ENCODE data around the gene KRT6C. TPM values are rescaled to one million over a fixed set of nuclear protein-coding genes. Genes with fewer than 3 reads are reported as not detected.

Gene KRT6C
- total and polyA plus RNA-seq, 11 donors: not detected

DNA sequence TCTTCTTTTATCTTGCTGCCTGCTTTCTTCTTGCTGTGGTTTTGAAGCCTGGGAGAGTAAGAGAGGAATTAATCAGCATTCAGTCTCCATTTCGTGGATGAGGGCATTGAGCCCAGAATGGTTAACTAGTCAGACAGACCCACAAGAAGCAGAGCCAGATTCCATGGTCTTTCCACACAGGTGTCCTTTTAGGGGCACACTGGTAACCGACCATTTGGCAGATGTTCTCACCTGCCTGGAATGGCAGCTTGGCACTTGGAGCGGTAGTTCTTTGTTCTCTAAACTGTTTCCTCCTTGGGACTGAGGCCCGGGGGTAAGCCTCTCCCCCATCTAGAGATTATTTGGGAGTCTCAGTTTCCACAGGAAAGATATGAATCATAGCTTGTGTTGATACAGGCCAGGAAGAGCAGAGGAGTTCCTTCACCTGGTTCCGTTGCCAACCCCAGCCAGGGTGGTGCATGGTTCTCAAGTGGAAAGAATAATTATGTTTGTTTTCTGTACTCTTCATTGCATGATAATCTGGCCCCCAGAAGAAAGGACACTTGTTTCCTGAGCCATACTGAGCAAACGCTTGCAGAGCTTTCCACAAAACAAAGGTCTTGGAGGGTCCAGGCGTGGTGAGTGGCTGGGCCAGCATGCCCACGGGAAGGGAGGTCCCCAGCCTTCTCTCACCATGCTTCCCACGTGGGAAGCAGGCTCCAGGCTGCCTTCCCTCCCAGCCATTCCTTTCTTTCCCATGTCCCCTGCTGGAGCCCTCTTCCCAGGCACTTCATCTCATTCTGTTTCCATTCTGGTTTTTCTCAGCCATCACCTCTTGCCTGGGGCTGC lies 37.4 kb downstream of the KRT6C start:
- peaks cover 0 to 27% (median 0%) of the 10 kb centered on the region in 9 donors for H3K27me3 ChIP-seq
- no peaks in the 10 kb centered on the region for H3K9me3 ChIP-seq
- no peaks in the 10 kb centered on the region for H3K36me3 ChIP-seq
- WGBS, 4 donors: 46 to 62% (median 56%) methylated on average over 9 of the region's 9 CpGs
- intact Hi-C loops (cut with DNase I): no loop called here
- DNase-seq (no peak), ATAC-seq (peak in 3 of 4 donors; percentile 56 to 70 (median 57))
- no peak overlapping the region for H3K27ac ChIP-seq
- no peak overlapping the region for H3K4me3 ChIP-seq
- no peak for TF ChIP-seq POLR2A (IDR thresholded peaks at IDR 0.05)
- TF ChIP-seq, protein P1, sequence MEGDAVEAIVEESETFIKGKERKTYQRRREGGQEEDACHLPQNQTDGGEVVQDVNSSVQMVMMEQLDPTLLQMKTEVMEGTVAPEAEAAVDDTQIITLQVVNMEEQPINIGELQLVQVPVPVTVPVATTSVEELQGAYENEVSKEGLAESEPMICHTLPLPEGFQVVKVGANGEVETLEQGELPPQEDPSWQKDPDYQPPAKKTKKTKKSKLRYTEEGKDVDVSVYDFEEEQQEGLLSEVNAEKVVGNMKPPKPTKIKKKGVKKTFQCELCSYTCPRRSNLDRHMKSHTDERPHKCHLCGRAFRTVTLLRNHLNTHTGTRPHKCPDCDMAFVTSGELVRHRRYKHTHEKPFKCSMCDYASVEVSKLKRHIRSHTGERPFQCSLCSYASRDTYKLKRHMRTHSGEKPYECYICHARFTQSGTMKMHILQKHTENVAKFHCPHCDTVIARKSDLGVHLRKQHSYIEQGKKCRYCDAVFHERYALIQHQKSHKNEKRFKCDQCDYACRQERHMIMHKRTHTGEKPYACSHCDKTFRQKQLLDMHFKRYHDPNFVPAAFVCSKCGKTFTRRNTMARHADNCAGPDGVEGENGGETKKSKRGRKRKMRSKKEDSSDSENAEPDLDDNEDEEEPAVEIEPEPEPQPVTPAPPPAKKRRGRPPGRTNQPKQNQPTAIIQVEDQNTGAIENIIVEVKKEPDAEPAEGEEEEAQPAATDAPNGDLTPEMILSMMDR (IDR thresholded peaks at IDR 0.05): no peak
- H3K4me1 ChIP-seq: no peaks in the 10 kb centered on the region

DNA sequence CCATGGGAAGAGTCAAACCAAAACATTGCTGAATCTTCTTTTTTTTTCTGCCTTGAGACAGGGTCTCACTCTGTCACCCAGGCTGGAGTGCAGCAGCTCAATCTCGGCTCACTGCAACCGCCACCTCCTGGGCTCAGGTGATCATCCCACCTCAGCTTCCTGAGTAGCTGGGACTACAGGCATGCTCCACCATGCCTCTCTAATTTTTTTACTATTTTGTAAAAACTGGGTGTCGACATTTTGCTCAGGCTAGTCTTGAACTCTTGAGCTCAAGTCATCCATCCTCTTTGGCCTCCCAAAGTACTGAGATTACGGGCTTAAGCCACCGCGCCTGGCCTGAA lies 38.0 kb downstream of the KRT6C start:
- DNase-seq: no peak
- Histone ChIP-seq H3K27ac (no peak overlapping the region), H3K36me3 (no peaks in the 10 kb centered on the region), H3K9me3 (no peaks in the 10 kb centered on the region), H3K4me3 (no peak overlapping the region), H3K27me3 (peaks cover 0 to 28% (median 0%) of the 10 kb centered on the region in 9 donors), H3K4me1 (no peaks in the 10 kb centered on the region)
- ATAC-seq: no peak
- TF ChIP-seq POLR2A (IDR thresholded peaks at IDR 0.05): no peak
- TF ChIP-seq, protein P1 (IDR thresholded peaks at IDR 0.05): no peak
- intact Hi-C loops (cut with DNase I): no loop called here
- WGBS, 4 donors: 87 to 95% (median 90%) methylated on average over 6 of the region's 6 CpGs

DNA sequence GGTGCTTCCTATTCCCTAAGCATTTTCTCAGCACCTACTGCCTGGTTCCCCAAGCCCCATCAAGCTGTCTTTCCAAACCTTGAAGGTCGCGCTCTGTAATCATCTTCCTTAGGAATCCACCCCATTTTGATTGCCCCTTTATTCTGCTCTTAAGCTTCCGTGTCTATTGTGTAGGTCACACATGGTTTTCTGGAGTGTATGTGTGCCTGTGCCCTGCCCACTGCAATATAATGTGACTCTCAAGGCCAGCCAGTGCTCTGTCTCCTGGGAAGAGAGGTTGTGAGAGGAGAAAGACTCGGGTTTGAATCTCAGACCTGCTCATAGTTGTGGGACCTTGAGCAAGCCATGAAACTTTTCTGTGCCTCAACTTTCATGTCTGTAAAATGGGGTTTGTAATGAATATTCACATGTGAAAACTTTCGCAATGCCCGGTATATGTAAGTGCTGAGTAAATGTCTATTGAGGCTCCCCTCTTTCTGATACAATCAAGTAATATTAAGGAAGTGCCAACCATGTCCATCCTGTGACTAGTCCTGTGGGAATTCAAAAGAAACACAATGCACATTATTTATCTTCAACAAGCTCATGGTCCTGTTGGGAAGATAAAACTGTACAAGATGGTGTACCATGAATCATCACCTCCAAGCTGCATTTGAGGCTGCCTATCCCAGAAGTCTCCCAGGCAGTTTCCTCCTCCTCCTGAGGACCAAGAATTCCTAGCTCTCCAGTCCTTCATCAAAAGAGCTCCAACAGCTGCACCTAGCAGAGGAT lies 38.7 kb downstream of the KRT6C start:
- Histone ChIP-seq H3K4me3 (no peak overlapping the region), H3K27me3 (peaks cover 0 to 30% (median 0%) of the 10 kb centered on the region in 9 donors), H3K36me3 (no peaks in the 10 kb centered on the region), H3K4me1 (no peaks in the 10 kb centered on the region), H3K27ac (no peak overlapping the region), H3K9me3 (no peaks in the 10 kb centered on the region)
- WGBS, 4 donors: 93 to 95% (median 93%) methylated on average over 6 of the region's 6 CpGs
- DNase-seq (no peak), ATAC-seq (no peak)
- intact Hi-C loops (cut with DNase I): no loop called here
- TF ChIP-seq, protein P1 (IDR thresholded peaks at IDR 0.05): no peak
- no peak for TF ChIP-seq POLR2A (IDR thresholded peaks at IDR 0.05)

DNA sequence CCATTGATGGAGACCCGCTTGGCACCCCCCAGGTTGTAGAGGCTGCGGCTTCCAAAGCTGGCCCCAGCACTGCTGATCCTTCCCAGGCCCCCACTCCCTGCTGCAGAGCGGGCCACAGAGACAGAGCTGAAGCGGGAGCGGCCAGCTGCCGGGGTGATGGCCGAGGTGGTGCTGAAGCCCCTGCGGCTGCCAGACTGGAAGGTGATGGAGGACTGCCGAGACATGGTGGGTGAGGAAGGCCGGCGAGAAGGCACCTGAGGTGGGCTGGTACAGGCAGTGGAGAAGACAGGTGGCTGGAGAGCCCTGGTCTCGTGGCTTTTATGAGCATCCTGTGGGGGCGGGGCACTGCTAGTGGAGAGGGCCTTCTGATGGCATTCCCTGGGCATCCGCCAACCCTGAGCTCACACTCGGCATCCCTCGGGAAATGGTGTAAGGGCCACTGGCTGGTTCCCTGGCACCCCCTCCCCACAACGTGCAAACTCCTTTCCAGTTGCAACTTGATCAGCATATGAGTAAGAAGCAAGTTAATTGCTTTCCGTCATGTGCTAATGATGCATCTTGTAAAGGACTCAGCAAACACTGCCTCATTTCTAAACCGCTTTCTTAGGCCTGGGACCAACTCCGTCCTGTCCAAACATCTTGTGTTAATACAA lies 39.4 kb downstream of the KRT6C start, which contains the start of gene KRT75:
TSS of gene KRT75 (minus strand) at position 291 of the 653 bp plus-strand sequence. CDS start at position 224, 67 bp downstream.
- H3K4me1 ChIP-seq: no peaks in the 10 kb centered on the region
- peaks cover 0 to 37% (median 0%) of the 10 kb centered on the region in 9 donors for H3K27me3 ChIP-seq
- no peak within 1 kb of the TSS for H3K27ac ChIP-seq
- no peak within 1 kb of the TSS for H3K4me3 ChIP-seq
- intact Hi-C loops (cut with DNase I): no loop called here
- no peaks in the 10 kb centered on the region for H3K9me3 ChIP-seq
- WGBS, 4 donors: 82 to 86% (median 84%) methylated on average over 14 to 20 of the region's 20 CpGs
- DNase-seq (no peak), ATAC-seq (no peak)
- H3K36me3 ChIP-seq: no peaks in the 10 kb centered on the region
- no peak for TF ChIP-seq POLR2A (IDR thresholded peaks at IDR 0.05)
- TF ChIP-seq, protein P1 (IDR thresholded peaks at IDR 0.05): no peak

All from heart left ventricle (tissue), 16 donors.